ENCODE data around the gene RNU1-3. TPM values are rescaled to one million over a fixed set of nuclear protein-coding genes. Genes with fewer than 3 reads are reported as not detected.

RNU1-3 gene
- total and polyA plus RNA-seq, 2 of the 13 experiments (the other 11 are each of a cell fraction or from before 2014, with no cell fraction given): under 0.01 to 11,018 TPM

GRCh38 chr1:16631248-16632043 is 35.3 kb downstream of the RNU1-3 start (continued):
- TF ChIP-seq HINFP (CRISPR knock-in tag; IDR thresholded peaks at IDR 0.05; ENCODE audit: low read depth) (no peak), HCFC1 (IDR thresholded peaks at IDR 0.05; ENCODE audit: low read depth, low read length) (no peak), DZIP1 (CRISPR knock-in tag; IDR thresholded peaks at IDR 0.05) (0 out of 2 replicates have a peak, but pooled peaks have one; percentile 85), ZNF747 (CRISPR knock-in tag; IDR thresholded peaks at IDR 0.05; ENCODE audit: borderline replicate concordance) (no peak), ZNF280B (CRISPR knock-in tag; IDR thresholded peaks at IDR 0.05; ENCODE audit: borderline replicate concordance) (peak; percentile 61; the same call in 1 of the 2 replicates), YEATS2 (CRISPR knock-in tag; IDR thresholded peaks at IDR 0.05; ENCODE audit: borderline replicate concordance) (no peak), MATR3 (CRISPR knock-in tag; IDR thresholded peaks at IDR 0.05) (no peak), JUNB (CRISPR knock-in tag; IDR thresholded peaks at IDR 0.05; ENCODE audit: borderline replicate concordance) (no peak), RBM22 (optimal IDR thresholded peaks at IDR 0.05; ENCODE audit: low read length) (peak; percentile 20), SP2 (CRISPR knock-in tag; IDR thresholded peaks at IDR 0.05) (no peak), HOXA3 (CRISPR knock-in tag; IDR thresholded peaks at IDR 0.05) (no peak), HNF1A (IDR thresholded peaks at IDR 0.05; ENCODE audit: low read depth) (no peak), HNF1A (CRISPR knock-in tag; IDR thresholded peaks at IDR 0.05; ENCODE audit: borderline replicate concordance) (no peak)

Data from HepG2 (cell line).